OCI-LY1 (cell line): ENCODE data around the gene PELO.

ENCODE experiments used
- EZH2 ChIP-seq: fragments of 200-600 bp; sonication (generic), shearing (Covaris generic); IDR thresholded peaks from 2 replicates; pipeline ENCODE4 v1.8.0; 2017; ENCODE audit warnings: borderline replicate concordance, mixed run types, mild to moderate bottlenecking, antibody characterized with exemption, low read length, moderate library complexity, mixed read lengths
- TF ChIP-seq, protein P1 (sequence below): fragments of 200-600 bp; sonication (generic), shearing (Covaris generic); IDR thresholded peaks from 2 replicates; pipeline ENCODE4 v1.5.1; 2017; ENCODE audit warnings: mild to moderate bottlenecking, antibody characterized with exemption, low read length, moderate library complexity, mixed read lengths

DNA sequence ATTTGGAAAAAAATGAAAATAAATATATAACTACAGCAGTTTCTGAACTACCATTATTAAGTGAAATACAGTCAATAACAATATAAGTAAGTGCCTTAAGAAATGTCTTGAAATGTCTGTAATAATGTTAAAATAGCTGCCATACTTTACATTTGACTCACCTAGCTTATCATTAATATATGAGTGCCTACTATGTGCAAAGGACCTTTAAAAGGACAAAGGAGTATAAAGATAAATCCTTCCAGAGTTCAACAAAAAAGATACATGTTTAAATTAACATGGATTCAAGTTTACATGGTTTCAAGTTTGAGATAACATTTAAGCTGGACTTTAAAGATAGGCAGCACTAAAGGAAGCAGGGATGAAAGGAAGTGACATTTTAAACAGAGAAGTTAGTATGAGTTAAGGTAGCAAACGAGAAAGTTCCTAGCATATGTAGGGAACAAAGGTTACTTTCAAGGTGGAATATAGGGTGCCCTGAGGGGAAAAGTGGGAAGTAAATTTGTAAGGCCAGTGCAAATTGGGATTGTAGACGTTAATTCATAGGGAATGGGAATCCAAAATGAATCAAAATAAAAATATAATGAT, 8.9 kb downstream of the PELO start:
- no peak for TF ChIP-seq EZH2
- TF ChIP-seq, protein P1, sequence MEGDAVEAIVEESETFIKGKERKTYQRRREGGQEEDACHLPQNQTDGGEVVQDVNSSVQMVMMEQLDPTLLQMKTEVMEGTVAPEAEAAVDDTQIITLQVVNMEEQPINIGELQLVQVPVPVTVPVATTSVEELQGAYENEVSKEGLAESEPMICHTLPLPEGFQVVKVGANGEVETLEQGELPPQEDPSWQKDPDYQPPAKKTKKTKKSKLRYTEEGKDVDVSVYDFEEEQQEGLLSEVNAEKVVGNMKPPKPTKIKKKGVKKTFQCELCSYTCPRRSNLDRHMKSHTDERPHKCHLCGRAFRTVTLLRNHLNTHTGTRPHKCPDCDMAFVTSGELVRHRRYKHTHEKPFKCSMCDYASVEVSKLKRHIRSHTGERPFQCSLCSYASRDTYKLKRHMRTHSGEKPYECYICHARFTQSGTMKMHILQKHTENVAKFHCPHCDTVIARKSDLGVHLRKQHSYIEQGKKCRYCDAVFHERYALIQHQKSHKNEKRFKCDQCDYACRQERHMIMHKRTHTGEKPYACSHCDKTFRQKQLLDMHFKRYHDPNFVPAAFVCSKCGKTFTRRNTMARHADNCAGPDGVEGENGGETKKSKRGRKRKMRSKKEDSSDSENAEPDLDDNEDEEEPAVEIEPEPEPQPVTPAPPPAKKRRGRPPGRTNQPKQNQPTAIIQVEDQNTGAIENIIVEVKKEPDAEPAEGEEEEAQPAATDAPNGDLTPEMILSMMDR: no peak
